OCI-LY7 (cell line): ENCODE data around the gene SIGLEC6. TPM values are rescaled to one million over a fixed set of nuclear protein-coding genes. Genes with fewer than 3 reads are reported as not detected.

Experiments
- BruUV-seq: library from RNA; stranded (reverse); fragments of 400-500 nt; replicated peaks from 2 replicates; lab custom pipeline; 2021; lab: Mats Ljungman, UMichigan
- CTCF ChIA-PET: fragments of 300-600 bp; sonication (Branson Sonifier 250); formaldehyde crosslinking; loops from one replicate; lab custom pipeline; 2022; ENCODE audit warnings: antibody characterized with exemption; ENCODE audit not compliant: unreplicated experiment; lab: Charles Lee
- POLR2A ChIA-PET: fragments of 300-600 bp; sonication (Branson Sonifier 250); formaldehyde crosslinking; loops from one replicate; lab custom pipeline; 2022; ENCODE audit warnings: antibody characterized with exemption; lab: Charles Lee
- DNase-seq: peaks from one replicate; pipeline ENCODE4 v3.0.0-alpha.2; 2015; ENCODE audit warnings: low spot score
- H2AFZ ChIP-seq: fragments of 200-600 bp; sonication (generic), shearing (Covaris generic); 2 replicates; pipeline ENCODE4 v1.6.1; 2014; ENCODE audit warnings: mild to moderate bottlenecking, antibody characterized with exemption, low read length, moderate library complexity
- H3K27ac ChIP-seq: fragments of 200-600 bp; sonication (generic); 2 replicates; pipeline ENCODE4 v1.5.1; 2014; ENCODE audit warnings: mixed run types, low read depth, mild to moderate bottlenecking, moderate library complexity, low read length, inconsistent platforms; ENCODE audit not compliant: poor library complexity, severe bottlenecking
- H3K36me3 ChIP-seq: fragments of 200-600 bp; sonication (generic); 2 replicates; pipeline ENCODE4 v1.6.1; 2014; ENCODE audit warnings: mild to moderate bottlenecking, antibody characterized with exemption, low read length, moderate library complexity, mixed read lengths; ENCODE audit not compliant: insufficient read depth
- H3K4me1 ChIP-seq: fragments of 200-600 bp; sonication (generic); 2 replicates; pipeline ENCODE4 v1.5.1; 2014; ENCODE audit warnings: mild to moderate bottlenecking, low read length; ENCODE audit not compliant: insufficient read depth, poor library complexity, severe bottlenecking
- H3K4me2 ChIP-seq: fragments of 200-600 bp; sonication (generic); 2 replicates; pipeline ENCODE4 v1.6.1; 2014; ENCODE audit warnings: mild to moderate bottlenecking, low read length
- H3K4me3 ChIP-seq: fragments of 200-600 bp; sonication (generic); 2 replicates; pipeline ENCODE4 v1.5.1; 2014; ENCODE audit warnings: mild to moderate bottlenecking, low read depth, low read length; ENCODE audit not compliant: poor library complexity, severe bottlenecking
- H3K79me2 ChIP-seq: fragments of 200-600 bp; sonication (generic); 2 replicates; pipeline ENCODE4 v1.6.1; 2016; ENCODE audit warnings: low read depth, mild to moderate bottlenecking, low read length, moderate library complexity, mixed read lengths; ENCODE audit not compliant: insufficient read depth
- H3K9me2 ChIP-seq: fragments of 200-600 bp; sonication (generic); 2 replicates; pipeline ENCODE4 v1.6.1; 2016; ENCODE audit warnings: mild to moderate bottlenecking, low read length, mixed read lengths; ENCODE audit not compliant: insufficient read depth
- H3K9me3 ChIP-seq: fragments of 200-600 bp; sonication (generic); 2 replicates; pipeline ENCODE4 v1.6.1; 2014; ENCODE audit warnings: mild to moderate bottlenecking, mixed run types, low read length, mixed read lengths
- H4K20me1 ChIP-seq: fragments of 200-600 bp; sonication (generic); 2 replicates; pipeline ENCODE4 v1.6.1; 2014; ENCODE audit warnings: mild to moderate bottlenecking, antibody characterized with exemption, low read length, moderate library complexity, mixed read lengths; ENCODE audit not compliant: insufficient read depth
- CTCF ChIP-seq: fragments of 200-600 bp; sonication (generic); conservative IDR thresholded peaks from 2 replicates; pipeline ENCODE4 v1.5.1; 2014; ENCODE audit warnings: mild to moderate bottlenecking, antibody characterized with exemption, low read length, moderate library complexity, mixed read lengths
- EZH2phosphoT487 ChIP-seq: fragments of 200-600 bp; sonication (generic); IDR thresholded peaks from 2 replicates; pipeline ENCODE4 v1.6.1; 2018; ENCODE audit warnings: low read depth, borderline replicate concordance, mild to moderate bottlenecking, mixed run types, antibody characterized with exemption, low read length, moderate library complexity, mixed read lengths
- intact Hi-C: fragments of 100-400 bp; cut with micrococcal nuclease; formaldehyde crosslinking; loops from one replicate; pipeline ENCODE4 v1.10.0; 2022; ENCODE audit not compliant: unreplicated experiment
- total RNA-seq, 2 experiments: library from RNA; depleted of rRNA in 1 of 2; stranded (reverse); fragments of >200 nt in 1 of 2; shearing (Covaris generic) in 1 of 2; gene quantifications; 2 replicates each; pipeline ENCODE4 v1.2.3, GENCODE V29; 2014 to 2022

The SIGLEC6 gene
- total RNA-seq, 2 experiments from 2014 or later = not detected

- no peak overlapping the region for H3K4me3 ChIP-seq
- no peak overlapping the region for H3K27ac ChIP-seq
Measured at GRCh38 chr19:51549533-51550324, 18.3 kb upstream of the SIGLEC6 start.

GRCh38 chr19:51548891-51549305 lies 17.4 kb upstream of the SIGLEC6 start:
- TF ChIP-seq CTCF = no peak
- TF ChIP-seq EZH2phosphoT487 = no peak
- Histone ChIP-seq H3K79me2 (no peaks in the 10 kb centered on the region), H3K36me3 (no peaks in the 10 kb centered on the region), H2AFZ (no peak overlapping the region), H3K9me2 (no peaks in the 10 kb centered on the region), H3K4me2 (no peak overlapping the region), H3K27ac (no peak overlapping the region), H4K20me1 (no peaks in the 10 kb centered on the region), H3K4me1 (peaks cover 6% of the 10 kb centered on the region), H3K9me3 (no peaks in the 10 kb centered on the region), H3K4me3 (no peak overlapping the region)
- DNase-seq = no peak
- BruUV-seq = no TSS peak
- POLR2A ChIA-PET = interaction anchor here (1.1 kb wide), 1 partner anchor 131 kb away, joined by 3 read pairs; the partner anchor contains the start of gene SIGLEC10
- CTCF ChIA-PET = no interaction called here
- intact Hi-C loops = no loop called here

More at GRCh38 chr19:51549533-51550324, 18.3 kb upstream of the SIGLEC6 start:
- Histone ChIP-seq H3K79me2 (no peaks in the 10 kb centered on the region), H3K4me2 (no peak overlapping the region), H3K9me2 (no peaks in the 10 kb centered on the region), H4K20me1 (no peaks in the 10 kb centered on the region), H3K4me1 (peaks cover 6% of the 10 kb centered on the region), H3K9me3 (no peaks in the 10 kb centered on the region), H2AFZ (no peak overlapping the region), H3K36me3 (no peaks in the 10 kb centered on the region)
- no TSS peak for BruUV-seq
- DNase-seq = no peak
- TF ChIP-seq CTCF (no peak), EZH2phosphoT487 (no peak)
- CTCF ChIA-PET = no interaction called here
- intact Hi-C loops = no loop called here
- POLR2A ChIA-PET = interaction anchor here (0.7 kb wide), 2 partner anchors 10 to 496 kb away, joined by 3 to 5 read pairs; no protein-coding TSS in a partner anchor

GRCh38 chr19:51548213-51548651 lies 16.8 kb upstream of the SIGLEC6 start:
- no peak overlapping the region for H3K27ac ChIP-seq
- CTCF ChIA-PET = no interaction called here
- BruUV-seq = no TSS peak

More at GRCh38 chr19:51548213-51548651, 16.8 kb upstream of the SIGLEC6 start:
- no peak overlapping the region for H3K4me3 ChIP-seq
- no peak for DNase-seq
- no peaks in the 10 kb centered on the region for H3K36me3 ChIP-seq
- no peaks in the 10 kb centered on the region for H3K9me2 ChIP-seq
- H3K9me3 ChIP-seq = no peaks in the 10 kb centered on the region
- H3K4me2 ChIP-seq = no peak overlapping the region
- TF ChIP-seq CTCF (no peak), EZH2phosphoT487 (no peak)
- no peaks in the 10 kb centered on the region for H3K79me2 ChIP-seq
- POLR2A ChIA-PET = interaction anchor here (1.1 kb wide), 1 partner anchor 130 kb away, joined by 3 read pairs; the partner anchor contains the start of gene SIGLEC10
- intact Hi-C loops = no loop called here
- no peak overlapping the region for H2AFZ ChIP-seq
- H3K4me1 ChIP-seq = peaks cover 6% of the 10 kb centered on the region
- no peaks in the 10 kb centered on the region for H4K20me1 ChIP-seq
